ENCODE measurements around the gene TNFRSF1B.

Gene TNFRSF1B

GRCh38 chr1:12176298-12177118 is 9.7 kb downstream of the TNFRSF1B start:
- DNase-seq (ENCODE audit: low read depth in 3 of 3), result no peak

- no peak for DNase-seq (ENCODE audit: low read depth in 3 of 3)
Measured at GRCh38 chr1:12177156-12177998, 10.6 kb downstream of the TNFRSF1B start.

GRCh38 chr1:12177999-12178441 is 11.2 kb downstream of the TNFRSF1B start:
- peak; percentile 94 to 96 (median 96) for DNase-seq (ENCODE audit: low read depth in 3 of 3)

- DNase-seq (ENCODE audit: low read depth in 3 of 3), result no peak
Measured at GRCh38 chr1:12178511-12178910, 11.7 kb downstream of the TNFRSF1B start.

GRCh38 chr1:12179111-12179519 is 12.3 kb downstream of the TNFRSF1B start:
- DNase-seq (ENCODE audit: low read depth in 3 of 3), result peak; percentile 49 to 77 (median 71)

GRCh38 chr1:12179676-12180075 is 12.9 kb downstream of the TNFRSF1B start:
- DNase-seq (ENCODE audit: low read depth in 3 of 3), result no peak

GRCh38 chr1:12180315-12180714 is 13.5 kb downstream of the TNFRSF1B start:
- DNase-seq (ENCODE audit: low read depth in 3 of 3), result no peak

GRCh38 chr1:12180903-12181302 is 14.1 kb downstream of the TNFRSF1B start:
- no peak for DNase-seq (ENCODE audit: low read depth in 3 of 3)

GRCh38 chr1:12181568-12181967 is 14.8 kb downstream of the TNFRSF1B start:
- no peak for DNase-seq (ENCODE audit: low read depth in 3 of 3)

GRCh38 chr1:12182410-12182984 is 15.7 kb downstream of the TNFRSF1B start:
- no peak for DNase-seq (ENCODE audit: low read depth in 3 of 3)

- no peak for DNase-seq (ENCODE audit: low read depth in 3 of 3)
Measured at GRCh38 chr1:12183095-12183794, 16.5 kb downstream of the TNFRSF1B start.

- DNase-seq (ENCODE audit: low read depth in 3 of 3), result no peak
Measured at GRCh38 chr1:12184008-12184681, 17.4 kb downstream of the TNFRSF1B start.

- DNase-seq (ENCODE audit: low read depth in 3 of 3), result no peak
Measured at GRCh38 chr1:12185036-12185917, 18.5 kb downstream of the TNFRSF1B start.

- DNase-seq (ENCODE audit: low read depth in 3 of 3), result no peak
Measured at GRCh38 chr1:12185918-12186678, 19.3 kb downstream of the TNFRSF1B start.

GRCh38 chr1:12186679-12186985 is 19.8 kb downstream of the TNFRSF1B start:
- DNase-seq (ENCODE audit: low read depth in 3 of 3), result no peak

GRCh38 chr1:12188115-12188514 is 21.3 kb downstream of the TNFRSF1B start:
- DNase-seq (ENCODE audit: low read depth in 3 of 3), result no peak

- no peak for DNase-seq (ENCODE audit: low read depth in 3 of 3)
Measured at GRCh38 chr1:12188657-12189327, 22.0 kb downstream of the TNFRSF1B start.

- no peak for DNase-seq (ENCODE audit: low read depth in 3 of 3)
Measured at GRCh38 chr1:12189328-12189682, 22.5 kb downstream of the TNFRSF1B start.
